Left lung (tissue), 10 donors: ENCODE data around the gene FGF3. TPM values are rescaled to one million over a fixed set of nuclear protein-coding genes. Genes with fewer than 3 reads are reported as not detected.

Source experiments
- ATAC-seq: fragments of 200-7000 bp; cut with Tn5 transposase; one replicate; pipeline ENCODE4 v1.9.1; 2020; ENCODE audit warnings: moderate library complexity
- DNase-seq, 4 donors: peaks; one replicate each; pipeline ENCODE4 v3.0.0-alpha.2; 2013 to 2020
- H3K27ac ChIP-seq, 2 donors: fragments of 200-600 bp; sonication (generic) in 1 of 2; one replicate each; pipeline versions ENCODE4 v1.5.0 to v1.8.0; 2020 to 2021
- H3K27me3 ChIP-seq, 2 donors: fragments of 200-600 bp; sonication (generic) in 1 of 2; one replicate each; pipeline versions ENCODE4 v1.5.0 to v1.8.0; 2020 to 2021
- H3K36me3 ChIP-seq, 2 donors: fragments of 200-600 bp; sonication (generic) in 1 of 2; one replicate each; pipeline versions ENCODE4 v1.5.0 to v1.8.0; 2020 to 2021
- H3K4me1 ChIP-seq, 2 donors: fragments of 200-600 bp; one replicate each; pipeline ENCODE4 v1.8.0; 2021
- H3K4me3 ChIP-seq, 2 donors: fragments of 200-600 bp; sonication (generic) in 1 of 2; one replicate each; pipeline versions ENCODE4 v1.5.0 to v1.8.0; 2020 to 2021; ENCODE audit warnings: mild to moderate bottlenecking in 1 of 2
- H3K9me3 ChIP-seq, 2 donors: fragments of 200-600 bp; sonication (generic) in 1 of 2; one replicate each; pipeline versions ENCODE4 v1.5.0 to v1.8.0; 2020 to 2021
- intact Hi-C, 2 donors: fragments of 100-400 bp; cut with DNase I; formaldehyde crosslinking; loops; one replicate each; pipeline versions ENCODE4 v1.11.2 to v1.14.2; 2022
- polyA plus RNA-seq, 6 donors: library from polyadenylated mRNA; unstranded; fragments of 120-200 nt; gene quantifications; one replicate each; pipeline ENCODE4 v1.2.1, GENCODE V29; 2013; ENCODE audit not compliant: insufficient read length in 6 of 6
- total RNA-seq, 2 donors: library from RNA; stranded (reverse); fragmentation: NEBNext Ultra II Directional; extraction: Animal tissue kit (Norgen Biotek cat#: 25700); gene quantifications; one replicate each; pipeline ENCODE4 v1.2.1, GENCODE V29; 2021
- TF ChIP-seq, protein P1 (sequence below), 2 donors: fragments of 200-600 bp; sonication (generic) in 1 of 2; IDR thresholded peaks; one replicate each; pipeline versions ENCODE4 v1.5.0 to v1.8.0; 2021; ENCODE audit warnings: antibody characterized with exemption in 2 of 2
- donor health status: DM: no; HTN: yes; CAD: no.
- donor health status: DM: no; HTN: no; CAD: no.

Gene FGF3
- total and polyA plus RNA-seq, 8 donors = not detected

DNA sequence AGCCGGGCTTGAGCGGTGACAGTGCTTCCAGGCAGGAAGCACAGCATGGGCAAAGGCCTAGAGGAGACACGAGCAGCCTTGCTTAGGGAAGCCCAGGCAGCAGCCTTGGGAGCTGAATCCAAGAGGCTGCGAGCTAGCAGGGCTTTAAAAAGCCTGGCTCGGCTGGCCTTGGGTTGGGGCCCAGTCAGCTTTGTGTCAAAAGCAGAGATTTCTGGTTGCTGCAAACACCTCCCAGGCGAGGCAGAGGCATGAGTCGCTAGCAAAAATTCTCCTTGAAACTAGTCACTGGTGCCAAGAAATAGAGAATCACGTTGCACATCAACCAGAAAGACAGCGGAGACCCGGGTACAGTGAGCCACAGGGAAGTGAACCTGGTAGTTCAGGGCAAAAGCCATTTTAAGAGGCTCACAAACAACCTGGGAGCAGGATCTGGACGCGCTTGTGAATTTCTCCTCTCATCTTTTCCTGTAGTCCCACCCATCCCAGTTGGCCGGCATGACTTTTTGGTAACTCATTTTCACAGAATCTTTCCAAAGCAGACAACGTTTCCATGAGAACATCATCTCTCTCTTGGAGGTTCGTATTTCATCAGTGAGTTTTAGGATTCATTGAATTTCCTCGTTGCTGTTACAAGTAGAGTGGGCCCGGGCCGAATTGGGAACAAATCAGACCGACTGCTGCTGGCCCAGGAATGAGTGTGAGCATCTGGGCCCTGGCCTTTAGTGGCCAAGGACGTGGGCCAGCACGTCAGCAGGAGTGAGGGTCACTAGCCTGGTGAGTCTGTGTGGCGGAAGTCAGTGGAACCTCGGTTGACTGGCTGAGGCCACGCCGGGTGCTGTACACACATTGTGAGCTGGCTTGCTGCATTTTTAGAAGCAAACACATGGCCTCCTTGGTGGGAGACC lies 27.7 kb downstream of the FGF3 start:
- H3K9me3 ChIP-seq = no peaks in the 10 kb centered on the region
- H3K4me3 ChIP-seq = no peak overlapping the region
- no peaks in the 10 kb centered on the region for H3K4me1 ChIP-seq
- TF ChIP-seq, protein P1, sequence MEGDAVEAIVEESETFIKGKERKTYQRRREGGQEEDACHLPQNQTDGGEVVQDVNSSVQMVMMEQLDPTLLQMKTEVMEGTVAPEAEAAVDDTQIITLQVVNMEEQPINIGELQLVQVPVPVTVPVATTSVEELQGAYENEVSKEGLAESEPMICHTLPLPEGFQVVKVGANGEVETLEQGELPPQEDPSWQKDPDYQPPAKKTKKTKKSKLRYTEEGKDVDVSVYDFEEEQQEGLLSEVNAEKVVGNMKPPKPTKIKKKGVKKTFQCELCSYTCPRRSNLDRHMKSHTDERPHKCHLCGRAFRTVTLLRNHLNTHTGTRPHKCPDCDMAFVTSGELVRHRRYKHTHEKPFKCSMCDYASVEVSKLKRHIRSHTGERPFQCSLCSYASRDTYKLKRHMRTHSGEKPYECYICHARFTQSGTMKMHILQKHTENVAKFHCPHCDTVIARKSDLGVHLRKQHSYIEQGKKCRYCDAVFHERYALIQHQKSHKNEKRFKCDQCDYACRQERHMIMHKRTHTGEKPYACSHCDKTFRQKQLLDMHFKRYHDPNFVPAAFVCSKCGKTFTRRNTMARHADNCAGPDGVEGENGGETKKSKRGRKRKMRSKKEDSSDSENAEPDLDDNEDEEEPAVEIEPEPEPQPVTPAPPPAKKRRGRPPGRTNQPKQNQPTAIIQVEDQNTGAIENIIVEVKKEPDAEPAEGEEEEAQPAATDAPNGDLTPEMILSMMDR (IDR thresholded peaks at IDR 0.05) = no peak
- DNase-seq = peak in 3 of 4 donors; percentile 7 to 52 (median 32)
- peaks cover 0 to 28% of the 10 kb centered on the region in 2 donors for H3K27me3 ChIP-seq
- peak; percentile 34 for ATAC-seq
- H3K36me3 ChIP-seq = no peaks in the 10 kb centered on the region
- intact Hi-C loops = no loop called here
- no peak overlapping the region for H3K27ac ChIP-seq

DNA sequence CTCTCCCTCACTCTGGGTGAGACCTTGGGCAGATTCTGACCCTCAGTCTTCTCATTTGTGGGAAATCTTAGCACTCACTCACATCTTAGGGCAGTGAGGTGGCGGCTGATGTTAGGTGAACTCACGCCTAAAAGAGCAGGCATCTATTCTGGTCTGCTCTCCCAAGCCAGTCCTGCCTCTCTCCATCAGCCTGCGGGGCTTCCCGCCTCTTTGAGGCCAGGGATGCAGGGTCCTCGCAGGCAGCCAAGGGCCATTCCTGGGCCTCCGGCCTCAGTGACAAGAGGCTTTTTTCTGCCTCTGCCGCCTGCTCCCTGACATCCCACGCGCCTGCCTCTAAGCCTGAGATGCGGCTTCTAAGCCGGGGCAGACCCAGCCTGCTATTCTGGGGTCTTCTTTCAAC lies 30.3 kb downstream of the FGF3 start:
- no peak for ATAC-seq
- Histone ChIP-seq H3K9me3 (no peaks in the 10 kb centered on the region), H3K27me3 (peaks cover 0 to 28% of the 10 kb centered on the region in 2 donors), H3K4me3 (no peak overlapping the region), H3K27ac (no peak overlapping the region), H3K36me3 (no peaks in the 10 kb centered on the region), H3K4me1 (no peaks in the 10 kb centered on the region)
- intact Hi-C loops = no loop called here
- DNase-seq = peak in 1 of 4 donors; percentile 68
- TF ChIP-seq, protein P1 (IDR thresholded peaks at IDR 0.05) = no peak

- Histone ChIP-seq H3K36me3 (no peaks in the 10 kb centered on the region), H3K4me1 (no peaks in the 10 kb centered on the region), H3K27ac (no peak overlapping the region), H3K27me3 (peaks cover 0 to 28% of the 10 kb centered on the region in 2 donors), H3K4me3 (no peak overlapping the region), H3K9me3 (no peaks in the 10 kb centered on the region)
- ATAC-seq = no peak
- peak in 1 of 4 donors; percentile 68 for DNase-seq
- TF ChIP-seq, protein P1 (IDR thresholded peaks at IDR 0.05) = no peak
- intact Hi-C loops = no loop called here
Observed at GRCh38 chr11:69787906-69788305, 31.3 kb downstream of the FGF3 start.

DNA sequence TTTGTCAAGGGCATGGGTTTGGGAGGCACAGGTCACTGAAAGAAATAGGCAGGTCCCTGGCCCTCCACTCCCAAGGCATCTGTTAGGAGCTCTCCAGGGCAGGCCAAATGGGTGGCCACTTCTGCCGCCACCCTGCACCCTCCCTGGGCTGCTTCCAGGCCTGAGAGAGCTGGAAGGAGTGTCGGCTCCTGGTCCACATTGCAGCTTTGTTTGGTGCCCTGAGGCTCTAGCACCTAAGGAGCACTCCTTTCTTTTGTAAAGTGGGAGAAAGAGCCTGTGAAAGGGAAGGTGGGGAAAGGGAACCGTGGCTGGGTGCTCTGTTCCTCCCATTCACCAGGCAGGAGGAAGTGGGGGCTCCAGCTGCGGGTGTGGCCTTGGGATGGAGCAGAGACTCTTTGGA lies 31.8 kb downstream of the FGF3 start:
- no peak for ATAC-seq
- H3K27ac ChIP-seq = no peak overlapping the region
- peaks cover 0 to 28% of the 10 kb centered on the region in 2 donors for H3K27me3 ChIP-seq
- H3K4me1 ChIP-seq = no peaks in the 10 kb centered on the region
- no peaks in the 10 kb centered on the region for H3K36me3 ChIP-seq
- intact Hi-C loops = no loop called here
- H3K4me3 ChIP-seq = no peak overlapping the region
- peak in 1 of 4 donors; percentile 30 for DNase-seq
- H3K9me3 ChIP-seq = no peaks in the 10 kb centered on the region
- TF ChIP-seq, protein P1 (IDR thresholded peaks at IDR 0.05) = no peak

- no peaks in the 10 kb centered on the region for H3K9me3 ChIP-seq
- H3K27ac ChIP-seq = no peak overlapping the region
- TF ChIP-seq, protein P1 (IDR thresholded peaks at IDR 0.05) = no peak
- intact Hi-C loops = no loop called here
- ATAC-seq (no peak), DNase-seq (peak in 1 of 4 donors; percentile 30)
- peaks cover 1 to 38% of the 10 kb centered on the region in 2 donors for H3K27me3 ChIP-seq
- H3K4me3 ChIP-seq = no peak overlapping the region
- no peaks in the 10 kb centered on the region for H3K4me1 ChIP-seq
- H3K36me3 ChIP-seq = no peaks in the 10 kb centered on the region
Observed at GRCh38 chr11:69781241-69781640, 38.0 kb downstream of the FGF3 start.
